Left lobe of liver (tissue), 2 donors: ENCODE data around the gene CYB561D2. TPM values are rescaled to one million over a fixed set of nuclear protein-coding genes. Genes with fewer than 3 reads are reported as not detected.

Experiments used
- ATAC-seq: fragments of 200-7000 bp; cut with Tn5 transposase; one replicate; pipeline ENCODE4 v1.9.1; 2020; ENCODE audit warnings: mild to moderate bottlenecking, moderate library complexity
- DNase-seq: peaks from one replicate; pipeline ENCODE4 v3.0.0-alpha.2; 2020; ENCODE audit warnings: low spot score
- total RNA-seq: library from RNA; stranded (reverse); gene quantifications from one replicate; pipeline ENCODE4 v1.2.1, GENCODE V29; 2021
- donor health status: DM: no; HTN: no; CAD: no; lungs with moderate emphysema.
- donor health status: DM: no; HTN: yes; CAD: no.

Gene CYB561D2
- total RNA-seq, 1 donor from 2014 or later = 17.9 TPM

GRCh38 chr3:50340448-50341329, 10.0 kb upstream of the CYB561D2 start, which contains the start of gene RASSF1:
RASSF1 (minus strand) TSS chr3:50340836; CDS start chr3:50340805, 31 bp downstream.
- no peak for DNase-seq
- ATAC-seq = peak; percentile 2

DNA sequence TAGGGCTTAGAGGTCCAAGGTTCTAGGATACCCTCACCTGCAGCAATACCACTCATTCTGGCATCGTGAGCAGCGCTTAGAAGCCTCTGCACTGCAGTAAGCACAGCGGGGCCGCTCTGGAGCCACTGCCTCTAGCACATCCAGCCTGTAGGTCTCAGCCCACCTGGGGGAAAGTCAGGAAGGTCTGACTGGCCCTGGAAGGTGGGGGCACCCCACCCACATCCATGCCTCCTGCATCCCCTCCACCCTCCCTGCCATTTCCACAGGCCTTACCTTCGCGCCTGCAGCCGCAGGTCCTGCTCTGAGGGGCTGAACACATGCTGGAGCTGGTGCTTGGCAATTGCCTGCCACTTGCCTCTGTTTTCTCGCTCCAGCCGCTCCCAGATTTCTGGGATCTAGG, 9.1 kb upstream of the CYB561D2 start:
- DNase-seq = no peak

DNA sequence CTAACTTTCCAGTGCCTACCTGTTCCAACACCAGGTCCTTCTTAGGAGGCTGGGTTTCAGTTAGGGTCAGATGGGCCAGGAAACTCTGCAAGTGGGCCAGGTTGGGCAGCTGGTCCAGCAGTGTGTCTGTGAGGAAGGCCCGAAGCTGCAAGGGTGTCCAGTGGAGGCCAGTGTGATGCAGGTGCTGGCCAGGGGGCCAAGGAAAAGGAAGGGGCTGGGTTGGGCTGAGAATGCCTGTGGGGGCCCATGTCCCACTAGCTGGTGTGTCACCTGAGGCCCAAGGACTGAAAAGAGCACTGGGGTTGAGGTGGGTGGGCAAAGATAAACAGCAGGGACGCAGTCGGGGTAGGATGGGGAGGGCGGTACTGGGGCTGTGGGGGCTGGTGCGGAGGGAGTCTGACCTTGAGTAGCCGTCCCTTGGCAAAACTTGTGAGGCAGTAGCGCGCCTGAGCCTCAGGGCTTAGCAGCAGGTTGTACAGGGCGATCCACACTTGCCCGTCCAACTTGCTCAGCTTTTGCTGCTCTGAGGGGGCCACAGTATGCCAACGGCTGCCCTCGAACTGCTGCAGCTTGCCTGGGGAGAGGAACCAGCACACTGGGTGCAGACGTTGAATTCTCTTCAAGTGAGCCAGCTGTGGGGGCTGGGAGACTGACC, 8.5 kb upstream of the CYB561D2 start:
- no peak for DNase-seq
- no peak for ATAC-seq

More for the DNA sequence above, 9.1 kb upstream of the CYB561D2 start:
- no peak for ATAC-seq

DNA sequence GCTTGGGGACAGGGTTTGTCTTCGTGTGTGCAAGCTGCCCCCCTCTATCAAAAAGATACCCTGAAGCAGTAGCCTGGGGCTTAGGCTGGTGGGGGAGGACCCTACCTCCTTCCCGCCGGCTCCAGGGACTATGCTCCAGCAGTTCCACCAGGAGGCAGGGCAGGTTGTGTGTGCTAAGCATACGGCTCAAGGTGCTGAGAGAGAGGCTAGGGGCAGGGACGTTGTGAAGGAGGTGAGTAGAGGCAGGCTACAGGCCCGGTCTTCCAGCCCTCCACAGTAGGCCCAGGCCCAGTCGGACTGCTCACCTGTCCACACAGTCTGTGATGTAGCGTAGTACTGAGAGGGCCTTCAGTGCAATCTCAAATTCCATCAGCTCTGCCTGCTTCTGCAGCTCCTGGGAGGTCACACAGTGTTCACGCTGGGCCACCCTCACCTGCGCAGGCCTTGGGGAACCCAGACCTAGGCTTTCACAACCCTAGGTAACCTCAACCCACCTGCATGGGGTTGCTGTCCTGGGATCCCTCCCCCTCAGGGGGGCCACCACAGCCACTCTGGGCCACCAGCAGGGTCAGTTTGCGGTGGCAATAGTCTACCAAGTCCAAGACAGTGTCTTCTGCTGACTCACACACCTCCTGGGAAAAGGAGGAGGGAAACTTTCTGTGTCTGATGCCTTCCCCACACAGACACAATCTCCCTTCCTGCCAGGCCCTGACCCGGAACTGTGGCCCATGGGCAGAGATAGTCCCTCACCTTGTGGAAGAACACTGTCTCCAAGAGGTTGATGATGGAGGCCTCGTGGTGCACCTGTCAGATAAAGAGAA, 7.6 kb upstream of the CYB561D2 start:
- ATAC-seq = no peak
- no peak for DNase-seq

DNA sequence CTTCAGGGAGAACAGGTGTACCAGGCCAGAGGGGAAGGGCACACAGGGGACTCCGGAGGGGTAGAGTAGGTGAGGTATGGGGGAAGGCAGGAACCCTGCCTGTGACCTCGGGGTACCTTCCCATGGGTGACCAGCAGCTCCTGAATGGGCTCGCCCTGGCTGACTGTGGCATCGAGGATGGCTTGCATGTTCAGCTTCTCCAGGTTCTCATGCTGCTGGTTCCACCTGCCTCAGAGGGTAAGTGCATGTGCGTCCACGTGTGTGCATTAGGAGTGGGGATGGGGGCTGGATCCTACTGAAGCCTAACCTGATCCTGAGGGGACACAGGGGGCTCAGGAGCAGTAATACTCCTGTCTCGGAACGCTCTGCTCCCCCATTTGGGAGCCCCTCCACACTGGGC, 5.7 kb upstream of the CYB561D2 start:
- ATAC-seq = no peak
- DNase-seq = no peak

- DNase-seq (peak; percentile 71), ATAC-seq (peak; percentile 35)
Measured at GRCh38 chr3:50345586-50346234, 5.0 kb upstream of the CYB561D2 start, which contains the start of gene ZMYND10. ZMYND10 (minus strand) TSS chr3:50345732; CDS start chr3:50345579, 153 bp downstream.

- ATAC-seq (peak; percentile 27), DNase-seq (peak; percentile 74)
Measured at GRCh38 chr3:50347187-50347813, 3.4 kb upstream of the CYB561D2 start.

- ATAC-seq (no peak), DNase-seq (no peak)
Measured at GRCh38 chr3:50350213-50350526, 492 bp upstream of the CYB561D2 start.

GRCh38 chr3:50351323-50351697, 648 bp downstream of the CYB561D2 start:
- peak; percentile 3 for ATAC-seq
- no peak for DNase-seq

DNA sequence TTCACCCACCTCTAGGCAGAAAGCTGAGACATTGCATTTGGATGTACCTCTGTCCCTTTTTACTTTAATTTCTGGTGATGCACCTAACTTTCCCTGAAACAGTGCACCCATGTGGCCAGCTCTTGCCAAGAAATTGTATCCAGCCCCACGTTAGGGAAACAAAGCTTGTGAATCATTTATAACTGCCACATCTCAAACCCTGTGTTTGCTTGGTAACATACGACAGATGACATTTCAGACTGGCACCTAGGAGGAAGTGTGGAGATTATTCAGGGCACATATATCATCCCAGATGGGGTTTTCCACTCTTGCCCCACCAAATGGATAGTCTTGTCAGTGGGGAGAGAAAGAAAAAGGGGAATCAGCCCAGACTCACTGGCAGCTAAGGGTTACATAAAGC, 2.1 kb downstream of the CYB561D2 start:
- DNase-seq (no peak), ATAC-seq (no peak)

DNA sequence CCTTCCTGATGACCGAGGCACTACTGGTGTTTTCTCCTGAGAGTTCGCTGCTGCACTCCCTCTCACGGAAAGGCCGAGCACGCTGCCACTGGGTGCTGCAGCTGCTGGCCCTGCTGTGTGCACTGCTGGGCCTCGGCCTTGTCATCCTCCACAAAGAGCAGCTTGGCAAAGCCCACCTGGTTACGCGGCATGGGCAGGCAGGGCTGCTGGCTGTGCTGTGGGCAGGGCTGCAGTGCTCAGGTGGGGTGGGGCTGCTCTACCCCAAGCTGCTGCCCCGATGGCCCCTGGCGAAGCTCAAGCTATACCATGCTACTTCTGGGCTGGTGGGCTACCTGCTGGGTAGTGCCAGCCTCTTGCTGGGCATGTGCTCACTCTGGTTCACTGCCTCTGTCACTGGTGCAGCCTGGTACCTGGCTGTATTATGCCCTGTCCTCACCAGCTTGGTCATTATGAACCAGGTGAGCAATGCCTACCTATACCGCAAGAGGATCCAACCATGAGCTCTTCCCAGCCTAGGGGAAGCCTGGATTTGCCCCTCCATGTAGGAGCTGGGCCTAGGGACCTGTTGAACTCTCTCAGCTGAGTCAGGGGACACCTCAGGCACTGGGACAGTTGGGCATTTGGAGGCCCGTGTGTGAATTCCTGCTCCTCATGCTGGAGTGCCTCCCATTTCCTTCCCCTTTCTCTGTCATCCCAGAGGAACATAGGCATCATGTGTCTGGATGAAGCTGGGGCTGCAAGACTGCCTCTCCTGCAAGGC, 2.8 kb downstream of the CYB561D2 start:
- DNase-seq (no peak), ATAC-seq (no peak)

- DNase-seq (no peak), ATAC-seq (no peak)
Measured at GRCh38 chr3:50354186-50354764, 3.6 kb downstream of the CYB561D2 start.

GRCh38 chr3:50354850-50355249, 4.2 kb downstream of the CYB561D2 start:
- DNase-seq (no peak), ATAC-seq (no peak)

DNA sequence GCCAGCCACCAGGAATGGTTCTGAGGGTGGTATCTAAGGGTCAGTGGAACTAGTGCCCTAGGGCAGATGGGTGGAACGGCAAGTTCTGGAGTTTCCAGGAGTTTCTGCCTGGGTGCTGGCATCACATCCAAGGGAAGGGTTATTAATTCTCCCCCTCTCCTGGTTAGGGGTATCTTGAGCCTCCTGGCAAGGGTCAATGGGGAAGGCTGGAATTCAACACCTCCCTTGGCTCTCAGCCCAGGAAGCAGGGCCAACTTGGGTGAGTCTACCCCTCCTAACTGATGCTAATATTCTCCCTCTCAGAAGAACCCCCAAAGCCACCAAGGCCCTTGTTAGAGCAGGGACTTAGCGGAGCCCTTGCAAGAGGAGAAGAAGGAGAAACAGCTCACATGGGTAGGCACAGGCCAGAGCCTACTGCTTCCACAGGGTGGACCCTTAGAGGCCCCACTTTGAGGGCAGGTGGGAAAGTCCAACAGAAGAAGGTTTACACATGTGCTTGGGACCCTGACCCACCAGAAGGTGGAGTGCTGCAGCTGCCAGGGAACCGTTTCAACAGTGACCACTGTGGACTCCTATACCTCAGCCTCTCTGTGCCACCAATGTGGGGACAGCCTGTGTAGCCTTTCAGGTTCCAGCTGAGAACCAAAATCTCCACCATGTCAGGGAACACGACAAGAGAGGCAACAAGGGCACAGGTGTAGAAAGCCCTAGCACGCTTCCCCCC, 5.3 kb downstream of the CYB561D2 start:
- DNase-seq (no peak), ATAC-seq (no peak)

DNA sequence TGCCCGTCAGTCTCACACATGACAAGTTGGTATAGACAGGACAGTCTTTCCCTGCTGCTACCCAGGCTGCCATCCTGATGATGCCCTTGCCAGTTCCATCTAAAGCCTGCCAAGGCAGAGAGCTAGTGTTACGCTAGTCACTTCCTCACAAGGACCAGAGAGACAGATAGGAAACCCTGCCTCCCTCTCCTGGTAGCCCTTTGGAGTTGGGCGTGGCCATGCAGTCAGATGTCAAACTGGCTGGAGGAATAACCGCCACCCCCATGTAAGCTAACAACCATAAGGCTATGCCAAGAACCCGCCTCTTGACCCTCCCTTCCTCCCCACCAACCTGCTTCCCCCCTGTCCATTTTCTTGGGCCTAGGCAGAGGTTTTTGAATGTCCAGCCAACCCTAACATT, 5.9 kb downstream of the CYB561D2 start:
- peak; percentile 33 for ATAC-seq
- DNase-seq = no peak

DNA sequence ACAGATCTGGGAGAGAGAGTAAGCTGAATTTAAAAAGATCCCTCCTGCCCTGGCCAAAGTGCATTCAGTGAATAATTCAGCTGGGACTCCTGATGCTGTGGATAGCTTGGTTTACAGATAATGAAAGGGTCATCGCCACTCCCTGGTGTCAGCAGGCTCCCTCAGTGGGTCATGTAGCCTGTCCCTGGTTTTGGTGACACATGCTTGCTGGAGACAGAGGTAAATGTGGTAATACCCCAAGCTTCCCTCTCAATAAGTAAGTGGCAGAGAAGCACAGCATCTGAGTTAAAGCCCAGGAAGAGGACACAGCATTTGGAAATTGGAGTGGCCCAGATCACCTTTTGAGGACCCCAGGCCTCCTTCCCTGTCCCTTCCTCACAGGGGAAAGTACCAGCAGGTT, 6.8 kb downstream of the CYB561D2 start:
- no peak for DNase-seq
- no peak for ATAC-seq

DNA sequence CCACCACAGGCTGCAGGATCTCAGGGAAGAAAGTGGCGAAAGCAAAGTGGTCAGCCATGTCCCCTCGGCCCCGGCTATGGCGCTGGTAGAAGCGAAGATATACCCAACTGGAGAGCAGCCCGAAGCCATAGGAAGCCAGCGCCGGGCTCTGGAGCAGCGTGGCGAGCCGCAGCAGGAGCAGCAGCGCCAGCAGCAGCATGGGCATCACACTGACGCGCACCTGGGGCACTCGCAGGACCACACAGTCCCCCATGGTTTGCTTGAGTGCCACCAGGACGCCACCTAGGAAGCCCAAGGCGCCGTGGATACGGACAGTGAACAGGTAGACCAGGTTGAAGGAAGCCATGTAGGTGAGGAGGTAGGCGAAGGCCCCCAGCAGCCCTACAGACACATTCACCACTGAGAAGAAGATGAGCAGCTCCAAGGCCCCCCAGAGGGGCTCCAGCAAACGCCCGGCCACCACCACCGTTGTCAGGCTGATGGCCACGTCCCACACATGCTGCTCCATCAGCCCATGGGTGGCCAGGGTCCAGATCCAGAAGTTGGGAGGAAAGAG, 7.8 kb downstream of the CYB561D2 start:
- DNase-seq (no peak), ATAC-seq (no peak)
